ENCODE measurements around the gene CUEDC1. TPM values are rescaled to one million over a fixed set of nuclear protein-coding genes. Genes with fewer than 3 reads are reported as not detected.

CUEDC1 gene
- total and polyA plus RNA-seq, 2 of the 13 experiments (the other 11 are each of a cell fraction or from before 2014, with no cell fraction given), result 7.4 to 12.9 TPM

DNA sequence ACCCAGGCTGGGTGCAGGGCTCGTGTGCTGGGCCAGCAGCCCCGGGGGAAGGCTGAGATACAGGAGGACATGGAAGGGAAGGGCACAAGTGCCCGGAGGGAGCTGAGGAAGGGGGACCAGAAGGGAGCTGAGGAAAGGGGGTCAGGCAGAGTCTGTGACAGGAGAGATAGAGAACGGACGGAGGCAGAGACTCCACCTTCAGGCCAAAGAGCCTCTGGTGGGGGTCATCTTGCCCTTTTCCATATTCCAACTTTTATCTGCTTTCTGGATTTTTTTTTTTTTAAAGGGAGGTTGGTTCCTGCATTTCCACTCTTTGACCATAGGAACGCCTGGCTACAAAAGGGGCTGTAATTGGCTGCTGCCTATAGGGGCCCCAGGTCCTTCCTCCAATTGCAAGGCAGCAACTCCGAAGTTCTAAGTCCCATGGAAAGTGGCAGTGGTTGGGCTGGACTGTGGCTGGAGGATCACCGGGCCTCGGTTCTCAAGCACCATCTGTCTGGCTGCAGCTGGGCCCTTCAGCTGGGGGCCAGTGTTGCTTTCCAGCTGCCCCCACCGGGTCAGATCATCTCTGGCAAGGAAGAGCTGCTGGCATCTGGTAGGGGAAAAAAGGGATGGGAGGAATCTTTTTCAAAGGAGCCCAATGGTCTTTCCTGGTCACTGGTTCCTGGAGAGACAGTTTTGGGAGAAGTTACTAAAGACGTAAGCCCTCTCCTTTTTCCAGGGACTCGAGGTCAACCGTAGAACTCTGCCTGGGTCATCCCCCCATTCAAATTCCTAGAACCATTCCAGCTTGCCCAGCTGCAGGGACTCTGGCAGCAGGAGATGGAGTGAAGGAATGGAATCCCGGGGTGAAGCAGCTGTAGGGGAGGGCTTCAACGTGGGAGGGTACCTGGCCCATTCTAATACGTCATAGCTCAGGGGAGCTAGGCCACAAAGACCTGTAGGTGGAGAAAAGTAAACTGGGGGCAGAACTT, 92.2 kb downstream of the CUEDC1 start (continued):
- TF ChIP-seq CBX2 (IDR thresholded peaks at IDR 0.05; ENCODE audit: low read depth, low read length), result no peak
- TF ChIP-seq CBX2 (CRISPR knock-in tag; IDR thresholded peaks at IDR 0.05; ENCODE audit: low read depth), result no peak
- TF ChIP-seq ZFP36L1 (CRISPR knock-in tag; IDR thresholded peaks at IDR 0.05), result 0 out of 2 replicates have a peak, but pooled peaks have one; percentile 1
- TF ChIP-seq, protein P1, sequence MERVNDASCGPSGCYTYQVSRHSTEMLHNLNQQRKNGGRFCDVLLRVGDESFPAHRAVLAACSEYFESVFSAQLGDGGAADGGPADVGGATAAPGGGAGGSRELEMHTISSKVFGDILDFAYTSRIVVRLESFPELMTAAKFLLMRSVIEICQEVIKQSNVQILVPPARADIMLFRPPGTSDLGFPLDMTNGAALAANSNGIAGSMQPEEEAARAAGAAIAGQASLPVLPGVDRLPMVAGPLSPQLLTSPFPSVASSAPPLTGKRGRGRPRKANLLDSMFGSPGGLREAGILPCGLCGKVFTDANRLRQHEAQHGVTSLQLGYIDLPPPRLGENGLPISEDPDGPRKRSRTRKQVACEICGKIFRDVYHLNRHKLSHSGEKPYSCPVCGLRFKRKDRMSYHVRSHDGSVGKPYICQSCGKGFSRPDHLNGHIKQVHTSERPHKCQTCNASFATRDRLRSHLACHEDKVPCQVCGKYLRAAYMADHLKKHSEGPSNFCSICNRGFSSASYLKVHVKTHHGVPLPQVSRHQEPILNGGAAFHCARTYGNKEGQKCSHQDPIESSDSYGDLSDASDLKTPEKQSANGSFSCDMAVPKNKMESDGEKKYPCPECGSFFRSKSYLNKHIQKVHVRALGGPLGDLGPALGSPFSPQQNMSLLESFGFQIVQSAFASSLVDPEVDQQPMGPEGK (CRISPR knock-in tag; IDR thresholded peaks at IDR 0.05), result no peak; the same call in none of the 2 replicates
- TF ChIP-seq ZZZ3 (CRISPR knock-in tag; IDR thresholded peaks at IDR 0.05; ENCODE audit: borderline replicate concordance), result no peak
- TF ChIP-seq ZNF816 (CRISPR knock-in tag; IDR thresholded peaks at IDR 0.05; ENCODE audit: borderline replicate concordance), result no peak
- no peak for TF ChIP-seq ETV6 (CRISPR knock-in tag; conservative IDR thresholded peaks at IDR 0.05)
- TF ChIP-seq ZHX1 (CRISPR knock-in tag; IDR thresholded peaks at IDR 0.05; ENCODE audit: low read depth), result peak; percentile 33; the same call in 1 of the 2 replicates
- TF ChIP-seq, protein P2, sequence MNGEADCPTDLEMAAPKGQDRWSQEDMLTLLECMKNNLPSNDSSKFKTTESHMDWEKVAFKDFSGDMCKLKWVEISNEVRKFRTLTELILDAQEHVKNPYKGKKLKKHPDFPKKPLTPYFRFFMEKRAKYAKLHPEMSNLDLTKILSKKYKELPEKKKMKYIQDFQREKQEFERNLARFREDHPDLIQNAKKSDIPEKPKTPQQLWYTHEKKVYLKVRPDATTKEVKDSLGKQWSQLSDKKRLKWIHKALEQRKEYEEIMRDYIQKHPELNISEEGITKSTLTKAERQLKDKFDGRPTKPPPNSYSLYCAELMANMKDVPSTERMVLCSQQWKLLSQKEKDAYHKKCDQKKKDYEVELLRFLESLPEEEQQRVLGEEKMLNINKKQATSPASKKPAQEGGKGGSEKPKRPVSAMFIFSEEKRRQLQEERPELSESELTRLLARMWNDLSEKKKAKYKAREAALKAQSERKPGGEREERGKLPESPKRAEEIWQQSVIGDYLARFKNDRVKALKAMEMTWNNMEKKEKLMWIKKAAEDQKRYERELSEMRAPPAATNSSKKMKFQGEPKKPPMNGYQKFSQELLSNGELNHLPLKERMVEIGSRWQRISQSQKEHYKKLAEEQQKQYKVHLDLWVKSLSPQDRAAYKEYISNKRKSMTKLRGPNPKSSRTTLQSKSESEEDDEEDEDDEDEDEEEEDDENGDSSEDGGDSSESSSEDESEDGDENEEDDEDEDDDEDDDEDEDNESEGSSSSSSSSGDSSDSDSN (CRISPR knock-in tag; IDR thresholded peaks at IDR 0.05), result peak; percentile 28; the same call in 1 of the 2 replicates
- TF ChIP-seq RFX5 (IDR thresholded peaks at IDR 0.05; ENCODE audit: low read depth, low read length), result no peak; the same call in 1 of the 2 replicates
- TF ChIP-seq STAT6 (CRISPR knock-in tag; IDR thresholded peaks at IDR 0.05; ENCODE audit: borderline replicate concordance), result 0 out of 2 replicates have a peak, but pooled peaks have one; percentile 30
- TF ChIP-seq NFKBIZ (CRISPR knock-in tag; IDR thresholded peaks at IDR 0.05), result no peak
- no peak for TF ChIP-seq ZNF18 (CRISPR knock-in tag; IDR thresholded peaks at IDR 0.05; ENCODE audit: insufficient replicate concordance)

Data from HepG2 (cell line).